Body of pancreas (tissue), 4 donors: ENCODE results near the gene SBNO1. TPM values are rescaled to one million over a fixed set of nuclear protein-coding genes. Genes with fewer than 3 reads are reported as not detected.
"Not testable (repeated sequence)": the region's sequence is repeated elsewhere in the genome, so short reads cannot be mapped to it uniquely, and the experiment has no call there.

ENCODE experiments used
- ATAC-seq: fragments of 150-250 bp; one replicate; pipeline ENCODE4 v1.9.1; 2016
- DNase-seq, 4 donors: peaks; one replicate each; pipeline ENCODE4 v3.0.0-alpha.2; 2019
- H3K27ac ChIP-seq, 4 donors: fragments of 200-600 bp; sonication (generic); 1 replicate in 3 of 4; 2 replicates in 1 of 4; pipeline versions ENCODE4 v1.5.1 to v1.6.1; 2016 to 2019; ENCODE audit warnings: mild to moderate bottlenecking in 1 of 4, mixed read lengths in 1 of 4, moderate library complexity in 1 of 4
- H3K27me3 ChIP-seq, 2 donors: fragments of 200-600 bp; sonication (generic); one replicate each; pipeline ENCODE4 v1.6.0; 2016; ENCODE audit warnings: mild to moderate bottlenecking in 1 of 2
- H3K36me3 ChIP-seq, 2 donors: fragments of 200-600 bp; sonication (generic); replicated peaks in 1 of 2; 2 replicates each; pipeline ENCODE4 v1.5.1; 2016; ENCODE audit warnings: low read depth in 2 of 2; ENCODE audit not compliant: insufficient read depth in 1 of 2
- H3K4me1 ChIP-seq: fragments of 200-600 bp; sonication (generic); one replicate; pipeline ENCODE4 v1.6.0; 2016
- H3K4me3 ChIP-seq, 2 donors: fragments of 200-600 bp; sonication (generic); 1 replicate in 1 of 2; 2 replicates in 1 of 2; pipeline ENCODE4 v1.5.1; 2016 to 2019
- H3K9me3 ChIP-seq, 3 donors: fragments of 200-600 bp; sonication (generic); 1 replicate in 2 of 3; 2 replicates in 1 of 3; pipeline ENCODE4 v1.5.1; 2016
- POLR2A ChIP-seq, 3 donors: fragments of 450-650 bp; IDR thresholded peaks; one replicate each; pipeline ENCODE4 v1.6.1; 2016; ENCODE audit warnings: antibody characterized with exemption in 3 of 3, mild to moderate bottlenecking in 2 of 3
- WGBS, 2 donors: methylation state at CpG; one replicate each; pipeline ENCODE4 v1.1.5; 2017; 5-methylcytosine and 5-hydroxymethylcytosine counted together
- intact Hi-C: fragments of 100-400 bp; cut with DNase I; formaldehyde crosslinking; loops from one replicate; pipeline ENCODE4 v1.15.1; 2023
- total RNA-seq, 2 donors: library from RNA; depleted of rRNA; stranded (reverse); fragments of >200 nt; gene quantifications; one replicate each; pipeline ENCODE4 v1.1.0, GENCODE V29; 2016
- TF ChIP-seq, protein P1 (sequence below), 7 experiments: fragments of 450-650 bp in 4 of 7; fragments of 200-600 bp in 3 of 7; sonication (generic) in 3 of 7; IDR thresholded peaks; one replicate each; pipeline ENCODE4 v1.5.1; 2016 to 2019; ENCODE audit warnings: antibody characterized with exemption in 7 of 7

Gene SBNO1
- total RNA-seq, 2 donors from 2014 or later = 11.4 to 11.9 TPM

DNA sequence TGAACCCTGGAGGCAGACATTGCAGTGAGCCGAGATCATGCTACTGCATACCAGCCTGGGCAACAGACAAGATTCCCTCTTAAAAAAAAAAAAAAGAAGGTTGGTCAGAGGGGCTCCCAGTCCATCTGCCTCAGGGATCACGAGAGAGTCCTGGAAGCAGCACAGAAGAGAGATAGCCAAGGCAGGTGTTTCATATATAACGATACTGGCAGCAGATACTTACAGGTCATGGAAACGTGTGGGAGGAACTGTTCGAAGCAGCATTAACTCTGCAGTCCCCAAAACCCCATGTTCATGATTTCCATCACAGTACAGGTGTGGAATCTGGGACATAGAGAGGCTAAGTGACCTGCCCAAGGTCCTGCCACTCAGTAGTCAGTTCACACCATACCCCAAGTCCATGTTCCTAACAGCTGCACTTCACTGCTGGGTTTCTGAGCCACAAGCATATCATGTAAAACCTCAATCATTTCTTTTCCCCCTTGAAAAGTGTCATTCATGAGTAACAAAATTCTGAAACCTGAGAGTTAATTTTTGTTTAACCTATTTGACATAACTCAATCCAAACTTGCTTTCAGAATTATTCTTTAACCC, 109.7 kb downstream of the SBNO1 start:
- TF ChIP-seq, protein P1, sequence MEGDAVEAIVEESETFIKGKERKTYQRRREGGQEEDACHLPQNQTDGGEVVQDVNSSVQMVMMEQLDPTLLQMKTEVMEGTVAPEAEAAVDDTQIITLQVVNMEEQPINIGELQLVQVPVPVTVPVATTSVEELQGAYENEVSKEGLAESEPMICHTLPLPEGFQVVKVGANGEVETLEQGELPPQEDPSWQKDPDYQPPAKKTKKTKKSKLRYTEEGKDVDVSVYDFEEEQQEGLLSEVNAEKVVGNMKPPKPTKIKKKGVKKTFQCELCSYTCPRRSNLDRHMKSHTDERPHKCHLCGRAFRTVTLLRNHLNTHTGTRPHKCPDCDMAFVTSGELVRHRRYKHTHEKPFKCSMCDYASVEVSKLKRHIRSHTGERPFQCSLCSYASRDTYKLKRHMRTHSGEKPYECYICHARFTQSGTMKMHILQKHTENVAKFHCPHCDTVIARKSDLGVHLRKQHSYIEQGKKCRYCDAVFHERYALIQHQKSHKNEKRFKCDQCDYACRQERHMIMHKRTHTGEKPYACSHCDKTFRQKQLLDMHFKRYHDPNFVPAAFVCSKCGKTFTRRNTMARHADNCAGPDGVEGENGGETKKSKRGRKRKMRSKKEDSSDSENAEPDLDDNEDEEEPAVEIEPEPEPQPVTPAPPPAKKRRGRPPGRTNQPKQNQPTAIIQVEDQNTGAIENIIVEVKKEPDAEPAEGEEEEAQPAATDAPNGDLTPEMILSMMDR (IDR thresholded peaks at IDR 0.05) = no peak
- TF ChIP-seq POLR2A (IDR thresholded peaks at IDR 0.05) = no peak

DNA sequence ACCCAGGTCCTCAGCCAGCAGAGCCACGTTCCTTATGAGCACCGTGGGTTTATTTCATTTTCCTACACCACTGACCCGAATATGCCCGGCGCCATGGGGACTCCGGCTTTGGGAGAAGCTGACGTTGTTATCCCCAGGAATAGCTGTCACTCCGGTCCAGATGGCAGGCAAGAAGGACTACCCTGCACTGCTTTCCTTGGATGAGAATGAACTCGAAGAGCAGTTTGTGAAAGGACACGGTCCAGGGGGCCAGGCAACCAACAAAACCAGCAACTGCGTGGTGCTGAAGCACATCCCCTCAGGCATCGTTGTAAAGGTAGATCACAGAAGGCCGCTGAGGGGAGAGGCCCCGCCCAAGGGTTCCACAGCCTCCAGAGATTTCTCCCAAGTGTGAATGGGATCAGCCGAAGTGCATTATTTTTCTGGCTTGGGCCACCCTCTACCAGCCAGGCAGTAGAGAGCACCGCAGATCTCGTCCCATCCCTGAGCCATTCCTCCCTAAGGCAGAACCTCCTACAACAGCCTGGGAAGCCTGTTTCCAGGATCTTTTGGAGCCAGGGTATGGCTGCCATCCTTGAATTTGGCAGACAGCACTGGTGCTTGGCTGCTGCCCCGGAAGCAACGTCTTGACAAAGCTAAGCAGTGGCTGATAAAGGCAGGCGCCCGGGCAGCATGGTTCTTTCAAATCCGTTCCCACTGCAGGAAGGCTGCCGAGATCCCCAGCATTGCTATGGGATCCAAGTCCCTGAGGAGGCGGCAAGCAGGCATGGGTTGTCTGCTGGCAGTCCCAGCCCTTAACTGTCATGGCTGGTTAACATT, 110.8 kb downstream of the SBNO1 start:
- H3K4me1 ChIP-seq = peaks cover 19% of the 10 kb centered on the region

More for the DNA sequence above, 109.7 kb downstream of the SBNO1 start:
- Histone ChIP-seq H3K9me3 (no peaks in the 10 kb centered on the region), H3K4me1 (peaks cover 19% of the 10 kb centered on the region), H3K27ac (no peak overlapping the region), H3K27me3 (no peaks in the 10 kb centered on the region), H3K4me3 (no peak overlapping the region), H3K36me3 (peaks cover 5 to 16% of the 10 kb centered on the region in 2 donors)
- intact Hi-C loops = no loop called here
- 72 to 76% methylated on average over 5 of the region's 5 CpGs for WGBS, 2 donors
- DNase-seq = no peak
- ATAC-seq = no peak

DNA sequence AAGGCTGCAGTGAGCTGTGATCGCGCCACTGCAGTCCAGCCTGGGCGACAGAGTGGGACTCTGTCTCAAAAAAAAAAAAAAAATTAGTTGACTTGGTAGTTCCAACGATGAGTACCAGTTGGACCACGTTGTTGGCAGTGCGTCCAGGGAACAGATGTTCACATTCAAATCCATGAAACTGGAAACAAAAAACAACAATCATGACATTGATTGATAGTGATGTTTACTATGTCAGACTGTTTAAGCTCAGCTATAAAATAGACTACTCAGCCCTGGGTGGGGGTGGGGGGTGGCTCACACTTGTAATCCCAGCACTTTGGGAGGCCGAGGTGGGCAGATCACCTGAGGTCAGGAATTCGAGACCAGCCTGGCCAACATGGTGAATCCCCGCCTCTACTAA, 112.3 kb downstream of the SBNO1 start:
- intact Hi-C loops, H3K4me3 ChIP-seq, ATAC-seq, H3K27ac ChIP-seq, H3K27me3 ChIP-seq, H3K9me3 ChIP-seq: not testable (repeated sequence)
- H3K36me3 ChIP-seq = peaks cover 5 to 15% of the 10 kb centered on the region in 2 donors
- peak in 1 of 4 donors; percentile 25 for DNase-seq
- H3K4me1 ChIP-seq = peaks cover 19% of the 10 kb centered on the region
- 63 to 70% methylated on average over 8 to 9 of the region's 9 CpGs for WGBS, 2 donors

More for the DNA sequence above, 110.8 kb downstream of the SBNO1 start:
- Histone ChIP-seq H3K27me3 (no peaks in the 10 kb centered on the region), H3K27ac (no peak overlapping the region), H3K9me3 (no peaks in the 10 kb centered on the region), H3K36me3 (peaks cover 5 to 16% of the 10 kb centered on the region in 2 donors), H3K4me3 (no peak overlapping the region)
- TF ChIP-seq POLR2A (IDR thresholded peaks at IDR 0.05) = no peak
- TF ChIP-seq, protein P1 (IDR thresholded peaks at IDR 0.05) = no peak
- ATAC-seq = no peak
- DNase-seq = no peak
- WGBS, 2 donors = 81 to 84% methylated on average over 20 to 23 of the region's 24 CpGs
- intact Hi-C loops = no loop called here

DNA sequence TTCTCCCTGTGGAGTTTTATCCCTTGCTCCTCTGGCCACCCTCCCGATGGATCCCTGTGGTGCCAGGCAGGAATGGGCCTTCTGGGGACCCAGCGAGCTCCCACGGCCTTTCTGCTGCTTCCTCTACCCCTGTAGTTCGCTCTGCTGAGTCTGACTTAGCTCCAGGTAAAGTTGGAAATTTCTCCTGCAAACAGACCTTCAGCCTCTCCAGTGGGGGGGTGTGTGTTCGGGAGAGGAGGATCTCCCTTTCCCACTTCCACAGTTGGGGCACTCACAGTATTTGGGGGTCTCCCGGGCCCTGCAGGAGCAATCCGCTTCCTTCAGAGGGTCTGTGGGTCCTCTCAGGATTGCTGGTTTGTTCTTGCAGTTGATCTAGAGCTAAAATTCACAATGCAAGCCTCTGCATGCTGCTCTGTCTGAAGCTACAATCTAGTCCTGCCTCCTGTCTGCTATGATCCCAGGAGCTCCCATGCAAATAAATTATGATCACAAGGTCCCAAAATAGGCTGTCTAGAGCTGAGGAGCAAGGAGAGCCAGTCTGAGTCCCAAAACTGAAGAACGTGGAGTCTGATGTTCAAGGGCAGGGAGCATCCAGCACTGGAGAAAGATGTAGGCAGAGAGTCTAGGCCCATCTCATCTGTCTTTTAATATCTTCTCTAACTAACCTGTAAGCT, 113.1 kb downstream of the SBNO1 start:
- 90 to 93% methylated on average over 5 to 8 of the region's 8 CpGs for WGBS, 2 donors
- Histone ChIP-seq H3K27me3 (no peaks in the 10 kb centered on the region), H3K4me1 (peaks cover 19% of the 10 kb centered on the region), H3K27ac (peak overlapping the region; percentile 47 to 81 (median 64)), H3K9me3 (no peaks in the 10 kb centered on the region), H3K36me3 (peaks cover 5 to 15% of the 10 kb centered on the region in 2 donors), H3K4me3 (no peak overlapping the region)
- intact Hi-C loops = no loop called here
- ATAC-seq = no peak
- TF ChIP-seq POLR2A (IDR thresholded peaks at IDR 0.05) = no peak
- TF ChIP-seq, protein P1 (IDR thresholded peaks at IDR 0.05) = no peak
- DNase-seq = no peak
